ENCODE results near the gene RTL9. TPM values are rescaled to one million over a fixed set of nuclear protein-coding genes. Genes with fewer than 3 reads are reported as not detected.

RTL9 gene
- total and polyA plus RNA-seq, 9 of the 15 experiments (the other 6 are each of a cell fraction or from before 2014, with no cell fraction given): 0.04 to 0.35 (median 0.13) TPM; not detected in 1

GRCh38 chrX:110341189-110342035 is 17.2 kb upstream of the RTL9 start (continued):
- TF ChIP-seq MECOM (CRISPR knock-in tag; IDR thresholded peaks at IDR 0.05) (no peak), SRF (CRISPR knock-in tag; IDR thresholded peaks at IDR 0.05) (no peak), ZNF318 (IDR thresholded peaks at IDR 0.05; ENCODE audit: borderline replicate concordance in 1 of 2, low read depth in 1 of 2) (0 out of 4 replicates have a peak, but pooled peaks of 1 of the 2 experiments have one; percentile 19), MGA (IDR thresholded peaks at IDR 0.05) (0 out of 2 replicates have a peak, but pooled peaks have one; percentile 12), STAT5A (IDR thresholded peaks at IDR 0.05; ENCODE audit: borderline replicate concordance, low read length) (no peak), SMARCA5 (IDR thresholded peaks at IDR 0.05) (no peak)

Measured in K562 (cell line).